Neural cell (in vitro differentiated cells): Measurements from ENCODE around the gene UFSP2. TPM values are rescaled to one million over a fixed set of nuclear protein-coding genes. Genes with fewer than 3 reads are reported as not detected.

Experiments used
- H2AFZ ChIP-seq: fragments of 200-600, 300-800 bp; sonication (generic), shearing (Covaris generic); 2 replicates; pipeline ENCODE4 v1.6.0; 2014; ENCODE audit warnings: low read depth, mild to moderate bottlenecking, antibody characterized with exemption, low read length, moderate library complexity
- H3F3A ChIP-seq: fragments of 200-600 bp; shearing (Covaris generic); 2 replicates; pipeline ENCODE4 v1.6.1; 2016; ENCODE audit warnings: mild to moderate bottlenecking, moderate library complexity, mixed read lengths, antibody characterized with exemption, low read length; ENCODE audit not compliant: insufficient read depth, poor library complexity, severe bottlenecking
- H3K27ac ChIP-seq: fragments of 200-600, 300-800 bp; sonication (generic), shearing (Covaris generic); 2 replicates; pipeline ENCODE4 v1.5.1; 2014; ENCODE audit warnings: mild to moderate bottlenecking, low read length, moderate library complexity
- H3K27me3 ChIP-seq: fragments of 300-800, 200-600 bp; sonication (generic), shearing (Covaris generic); 2 replicates; pipeline ENCODE4 v1.6.0; 2014; ENCODE audit warnings: mild to moderate bottlenecking, low read depth, low read length, moderate library complexity; ENCODE audit not compliant: insufficient read depth
- H3K36me3 ChIP-seq: fragments of 300-800, 200-600 bp; sonication (generic), shearing (Covaris generic); 2 replicates; pipeline ENCODE4 v1.5.1; 2014; ENCODE audit warnings: mild to moderate bottlenecking, antibody characterized with exemption, low read length, moderate library complexity; ENCODE audit not compliant: insufficient read depth
- H3K4me2 ChIP-seq: fragments of 300-800, 200-600 bp; sonication (generic), shearing (Covaris generic); 2 replicates; pipeline ENCODE4 v1.6.0; 2014; ENCODE audit warnings: mild to moderate bottlenecking, low read length
- H3K4me3 ChIP-seq: fragments of 300-800, 200-600 bp; sonication (generic), shearing (Covaris generic); 2 replicates; pipeline ENCODE4 v1.5.1; 2014; ENCODE audit warnings: mild to moderate bottlenecking, low read length, moderate library complexity
- H3K79me2 ChIP-seq: fragments of 200-600 bp; shearing (Covaris generic); replicated peaks from 2 replicates; pipeline ENCODE4 v1.6.0; 2014; ENCODE audit warnings: mild to moderate bottlenecking, low read length, moderate library complexity; ENCODE audit not compliant: insufficient read depth
- H3K9ac ChIP-seq: fragments of 300-800, 200-600 bp; sonication (generic), shearing (Covaris generic); 2 replicates; pipeline ENCODE4 v1.6.1; 2016; ENCODE audit warnings: mild to moderate bottlenecking, low read length, mixed read lengths
- H3K9me2 ChIP-seq: fragments of 200-600 bp; shearing (Covaris generic); 2 replicates; pipeline ENCODE4 v1.6.1; 2016; ENCODE audit warnings: mild to moderate bottlenecking, low read length, mixed read lengths; ENCODE audit not compliant: insufficient read depth
- H3K9me3 ChIP-seq: fragments of 200-600, 300-800 bp; sonication (generic), shearing (Covaris generic); 2 replicates; pipeline ENCODE4 v1.6.1; 2016; ENCODE audit warnings: mild to moderate bottlenecking, mixed run types, low read length, moderate library complexity, mixed read lengths
- H4K20me1 ChIP-seq: fragments of 200-600 bp; shearing (Covaris generic); 2 replicates; pipeline ENCODE4 v1.6.1; 2016; ENCODE audit warnings: mild to moderate bottlenecking, mixed run types; ENCODE audit not compliant: insufficient read depth
- EP300 ChIP-seq: fragments of 450-650 bp; conservative IDR thresholded peaks from 2 replicates; pipeline ENCODE4 v1.6.1; 2014; ENCODE audit warnings: antibody characterized with exemption, mild to moderate bottlenecking, moderate library complexity; ENCODE audit not compliant: poor library complexity, severe bottlenecking
- EZH2 ChIP-seq: fragments of 200-600, 300-800 bp; shearing (Covaris generic), sonication (generic); IDR thresholded peaks from 2 replicates; pipeline ENCODE4 v1.6.1; 2014; ENCODE audit warnings: antibody characterized with exemption, low read length, borderline replicate concordance, mild to moderate bottlenecking; ENCODE audit not compliant: insufficient read depth, poor library complexity, severe bottlenecking
- MXI1 ChIP-seq: fragments of 450-650 bp; conservative IDR thresholded peaks from 2 replicates; pipeline ENCODE4 v1.6.1; 2014; ENCODE audit warnings: antibody characterized with exemption, mild to moderate bottlenecking; ENCODE audit not compliant: poor library complexity, severe bottlenecking
- POLR2AphosphoS5 ChIP-seq: IDR thresholded peaks from 2 replicates; pipeline ENCODE4 v1.6.1; 2012
- RAD21 ChIP-seq: fragments of 450-650 bp; conservative IDR thresholded peaks from 2 replicates; pipeline ENCODE4 v1.6.1; 2014; ENCODE audit warnings: antibody characterized with exemption, mild to moderate bottlenecking, moderate library complexity
- SMC3 ChIP-seq: fragments of 450-650 bp; conservative IDR thresholded peaks from 2 replicates; pipeline ENCODE4 v1.6.1; 2014; ENCODE audit warnings: antibody characterized with exemption, mild to moderate bottlenecking, moderate library complexity; ENCODE audit not compliant: poor library complexity
- TAF1 ChIP-seq: IDR thresholded peaks from 2 replicates; pipeline ENCODE4 v1.6.1; 2012; ENCODE audit warnings: low read depth
- polyA plus RNA-seq: library from polyadenylated mRNA; depleted of rRNA; stranded (reverse); fragments of >200 nt; gene quantifications from 2 replicates; pipeline ENCODE4 v1.2.3, GENCODE V29; 2014
- TF ChIP-seq, protein P1 (sequence below): fragments of 450-650 bp; IDR thresholded peaks from 2 replicates; pipeline ENCODE4 v1.5.1; 2014; ENCODE audit warnings: antibody characterized with exemption, mild to moderate bottlenecking, moderate library complexity; ENCODE audit not compliant: poor library complexity, severe bottlenecking
- TF ChIP-seq, protein P2 (sequence below): IDR thresholded peaks from 2 replicates; pipeline ENCODE4 v1.6.1; 2012; ENCODE audit warnings: borderline replicate concordance

The UFSP2 gene
- polyA plus RNA-seq, 1 donor from 2014 or later = 38.9 TPM

DNA sequence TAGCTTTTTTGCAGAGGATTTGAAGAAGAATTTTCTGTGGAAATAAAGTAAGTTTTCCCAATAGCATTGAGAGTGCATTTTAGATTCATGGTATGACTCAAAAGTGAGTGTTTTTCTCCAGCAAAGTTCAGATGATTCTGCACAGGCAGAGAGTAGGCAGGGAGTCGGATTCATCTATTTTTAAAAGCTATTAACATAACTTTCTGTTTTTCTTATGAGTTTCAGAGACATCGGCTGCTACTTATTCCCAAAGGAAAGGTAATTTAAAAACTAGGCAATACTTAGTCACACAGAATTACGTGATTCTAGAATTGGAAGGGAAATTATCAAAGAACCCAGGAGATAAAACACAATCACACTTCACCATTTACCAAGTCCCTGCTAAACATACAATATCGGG, 41.3 kb upstream of the UFSP2 start:
- H3K9ac ChIP-seq = no peak overlapping the region
- H3K79me2 ChIP-seq = no peaks in the 10 kb centered on the region
- no peaks in the 10 kb centered on the region for H3K36me3 ChIP-seq
- no peak overlapping the region for H3K4me2 ChIP-seq
- no peak for TF ChIP-seq SMC3
- TF ChIP-seq RAD21 = no peak
- no peak overlapping the region for H3K4me3 ChIP-seq
- H3K27me3 ChIP-seq = no peaks in the 10 kb centered on the region
- H3K9me2 ChIP-seq = no peaks in the 10 kb centered on the region
- no peaks in the 10 kb centered on the region for H3K9me3 ChIP-seq
- peaks cover 1% of the 10 kb centered on the region for H3F3A ChIP-seq
- H2AFZ ChIP-seq = no peak overlapping the region
- no peak overlapping the region for H3K27ac ChIP-seq
- no peaks in the 10 kb centered on the region for H4K20me1 ChIP-seq

DNA sequence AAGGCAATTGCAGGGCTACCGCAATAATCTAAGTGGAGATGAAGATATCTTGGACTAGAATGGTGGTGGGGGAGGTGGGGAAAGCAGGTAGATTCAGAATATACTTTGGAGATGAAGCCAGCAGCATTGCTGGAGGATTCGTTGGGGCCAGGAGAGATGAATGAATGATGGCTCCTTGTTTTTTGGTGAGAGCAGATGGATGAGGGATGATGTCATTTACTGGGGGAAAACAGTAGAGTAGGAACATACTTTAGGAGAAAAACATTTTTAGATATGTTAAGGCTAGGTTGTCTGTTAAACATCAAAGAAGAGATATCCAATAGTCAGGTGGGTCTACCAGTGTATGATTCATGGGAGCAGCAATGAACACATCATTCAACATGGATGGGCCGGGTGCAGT, 39.9 kb upstream of the UFSP2 start:
- no peak overlapping the region for H3K4me3 ChIP-seq
- no peak for TF ChIP-seq SMC3
- TF ChIP-seq POLR2AphosphoS5 = no peak
- TF ChIP-seq, protein P1, sequence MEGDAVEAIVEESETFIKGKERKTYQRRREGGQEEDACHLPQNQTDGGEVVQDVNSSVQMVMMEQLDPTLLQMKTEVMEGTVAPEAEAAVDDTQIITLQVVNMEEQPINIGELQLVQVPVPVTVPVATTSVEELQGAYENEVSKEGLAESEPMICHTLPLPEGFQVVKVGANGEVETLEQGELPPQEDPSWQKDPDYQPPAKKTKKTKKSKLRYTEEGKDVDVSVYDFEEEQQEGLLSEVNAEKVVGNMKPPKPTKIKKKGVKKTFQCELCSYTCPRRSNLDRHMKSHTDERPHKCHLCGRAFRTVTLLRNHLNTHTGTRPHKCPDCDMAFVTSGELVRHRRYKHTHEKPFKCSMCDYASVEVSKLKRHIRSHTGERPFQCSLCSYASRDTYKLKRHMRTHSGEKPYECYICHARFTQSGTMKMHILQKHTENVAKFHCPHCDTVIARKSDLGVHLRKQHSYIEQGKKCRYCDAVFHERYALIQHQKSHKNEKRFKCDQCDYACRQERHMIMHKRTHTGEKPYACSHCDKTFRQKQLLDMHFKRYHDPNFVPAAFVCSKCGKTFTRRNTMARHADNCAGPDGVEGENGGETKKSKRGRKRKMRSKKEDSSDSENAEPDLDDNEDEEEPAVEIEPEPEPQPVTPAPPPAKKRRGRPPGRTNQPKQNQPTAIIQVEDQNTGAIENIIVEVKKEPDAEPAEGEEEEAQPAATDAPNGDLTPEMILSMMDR = no peak
- no peak for TF ChIP-seq MXI1
- no peak for TF ChIP-seq EP300
- TF ChIP-seq TAF1 = no peak
- TF ChIP-seq RAD21 = no peak
- TF ChIP-seq, protein P2, sequence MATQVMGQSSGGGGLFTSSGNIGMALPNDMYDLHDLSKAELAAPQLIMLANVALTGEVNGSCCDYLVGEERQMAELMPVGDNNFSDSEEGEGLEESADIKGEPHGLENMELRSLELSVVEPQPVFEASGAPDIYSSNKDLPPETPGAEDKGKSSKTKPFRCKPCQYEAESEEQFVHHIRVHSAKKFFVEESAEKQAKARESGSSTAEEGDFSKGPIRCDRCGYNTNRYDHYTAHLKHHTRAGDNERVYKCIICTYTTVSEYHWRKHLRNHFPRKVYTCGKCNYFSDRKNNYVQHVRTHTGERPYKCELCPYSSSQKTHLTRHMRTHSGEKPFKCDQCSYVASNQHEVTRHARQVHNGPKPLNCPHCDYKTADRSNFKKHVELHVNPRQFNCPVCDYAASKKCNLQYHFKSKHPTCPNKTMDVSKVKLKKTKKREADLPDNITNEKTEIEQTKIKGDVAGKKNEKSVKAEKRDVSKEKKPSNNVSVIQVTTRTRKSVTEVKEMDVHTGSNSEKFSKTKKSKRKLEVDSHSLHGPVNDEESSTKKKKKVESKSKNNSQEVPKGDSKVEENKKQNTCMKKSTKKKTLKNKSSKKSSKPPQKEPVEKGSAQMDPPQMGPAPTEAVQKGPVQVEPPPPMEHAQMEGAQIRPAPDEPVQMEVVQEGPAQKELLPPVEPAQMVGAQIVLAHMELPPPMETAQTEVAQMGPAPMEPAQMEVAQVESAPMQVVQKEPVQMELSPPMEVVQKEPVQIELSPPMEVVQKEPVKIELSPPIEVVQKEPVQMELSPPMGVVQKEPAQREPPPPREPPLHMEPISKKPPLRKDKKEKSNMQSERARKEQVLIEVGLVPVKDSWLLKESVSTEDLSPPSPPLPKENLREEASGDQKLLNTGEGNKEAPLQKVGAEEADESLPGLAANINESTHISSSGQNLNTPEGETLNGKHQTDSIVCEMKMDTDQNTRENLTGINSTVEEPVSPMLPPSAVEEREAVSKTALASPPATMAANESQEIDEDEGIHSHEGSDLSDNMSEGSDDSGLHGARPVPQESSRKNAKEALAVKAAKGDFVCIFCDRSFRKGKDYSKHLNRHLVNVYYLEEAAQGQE = no peak
- TF ChIP-seq EZH2 = no peak
- no peaks in the 10 kb centered on the region for H3K27me3 ChIP-seq
- H3F3A ChIP-seq = no peaks in the 10 kb centered on the region
- H3K27ac ChIP-seq = no peak overlapping the region
- no peaks in the 10 kb centered on the region for H3K36me3 ChIP-seq
- no peak overlapping the region for H3K4me2 ChIP-seq
- no peaks in the 10 kb centered on the region for H4K20me1 ChIP-seq
- H3K79me2 ChIP-seq = no peaks in the 10 kb centered on the region
- no peak overlapping the region for H2AFZ ChIP-seq
- H3K9me3 ChIP-seq = no peaks in the 10 kb centered on the region
- no peaks in the 10 kb centered on the region for H3K9me2 ChIP-seq
- no peak overlapping the region for H3K9ac ChIP-seq

DNA sequence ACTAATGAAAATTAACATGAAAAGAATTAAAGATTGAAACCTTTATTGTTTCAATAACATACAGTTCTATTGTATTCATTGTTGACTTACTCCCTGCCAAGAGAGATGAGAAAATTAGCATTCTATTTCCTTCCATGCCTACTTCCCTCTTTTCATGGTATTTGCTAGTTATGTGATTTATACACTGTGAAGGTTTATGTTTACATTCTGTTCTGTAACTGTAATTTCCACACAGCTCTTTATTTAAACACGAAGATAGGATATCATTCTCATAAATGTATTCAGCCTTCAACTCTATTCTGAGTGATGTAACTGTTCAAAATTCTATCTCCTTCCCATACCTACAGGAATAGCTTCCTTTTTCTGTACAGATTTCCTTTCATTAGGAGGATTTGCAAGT, 39.1 kb upstream of the UFSP2 start:
- no peak for TF ChIP-seq RAD21
- TF ChIP-seq, protein P2 = no peak
- no peak for TF ChIP-seq POLR2AphosphoS5
- no peak for TF ChIP-seq EP300
- TF ChIP-seq SMC3 = no peak
- no peak for TF ChIP-seq TAF1
- TF ChIP-seq MXI1 = no peak
- Histone ChIP-seq H3K9me2 (no peaks in the 10 kb centered on the region), H3K27me3 (no peaks in the 10 kb centered on the region), H4K20me1 (no peaks in the 10 kb centered on the region), H3K9ac (no peak overlapping the region), H3K4me2 (no peak overlapping the region), H3K27ac (no peak overlapping the region), H3K4me3 (no peak overlapping the region), H3K36me3 (no peaks in the 10 kb centered on the region), H3K9me3 (no peaks in the 10 kb centered on the region), H3F3A (no peaks in the 10 kb centered on the region), H3K79me2 (no peaks in the 10 kb centered on the region), H2AFZ (no peak overlapping the region)
